ENCODE measurements around the gene ADARB2.

ADARB2 gene

DNA sequence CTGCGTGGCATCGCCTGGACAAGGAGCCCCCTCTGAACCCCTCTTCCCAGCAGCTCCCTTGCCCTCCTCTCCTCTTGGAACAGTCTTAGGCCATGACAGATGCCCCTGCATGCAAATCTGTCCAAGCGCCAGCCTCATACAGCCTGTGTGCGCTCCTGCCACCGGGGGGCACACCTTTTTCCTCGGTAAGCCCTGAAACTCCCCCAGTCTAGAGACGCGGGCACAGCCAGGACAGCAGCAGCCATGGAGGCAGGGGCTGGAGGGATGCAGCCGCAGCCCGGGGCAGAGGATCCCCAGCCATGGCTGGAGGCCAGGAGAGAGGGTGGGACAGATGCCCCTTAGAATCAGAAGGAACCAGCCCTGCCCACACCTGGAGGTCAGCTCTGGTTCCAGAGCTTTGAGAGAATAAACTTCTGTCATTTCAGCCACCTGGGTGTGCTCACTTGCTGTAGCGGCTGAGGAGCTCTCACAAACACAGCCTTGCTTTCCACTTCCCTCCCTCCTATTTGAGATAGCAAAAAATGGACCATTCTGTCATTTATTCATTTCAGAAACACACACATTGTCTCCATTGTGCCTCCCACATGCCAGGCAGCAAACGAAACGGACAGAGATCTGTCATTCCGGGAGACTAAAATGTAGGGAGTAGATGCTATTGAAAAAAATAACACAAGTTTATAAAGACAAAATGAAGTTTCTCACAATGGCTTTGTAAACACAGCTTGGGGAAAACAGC, 439.6 kb downstream of the ADARB2 start:
- H3K9me2 ChIP-seq (replicated peaks; ENCODE audit: control insufficient read depth, low read length), result no peaks in the 10 kb centered on the region
- H3K9me3 ChIP-seq (ENCODE audit: control insufficient read depth, insufficient read depth, low read length), result no peaks in the 10 kb centered on the region
- H3K27me3 ChIP-seq (ENCODE audit: control insufficient read depth, low read length), result peaks cover 12% of the 10 kb centered on the region; the same call in 1 of the 2 replicates
- no peaks in the 10 kb centered on the region for H3K79me2 ChIP-seq (ENCODE audit: control insufficient read depth, low read length)
- TF ChIP-seq EZH2phosphoT487 (IDR thresholded peaks at IDR 0.05; ENCODE audit: borderline replicate concordance, low read length) (no peak), CTCF (IDR thresholded peaks at IDR 0.05; ENCODE audit: low read depth, low read length, poor library complexity, severe bottlenecking) (peak; percentile 48)
- no peaks in the 10 kb centered on the region for H3F3A ChIP-seq (ENCODE audit: control insufficient read depth, insufficient read depth)
- peaks cover 7% of the 10 kb centered on the region; the same call in 1 of the 2 replicates for H3K4me1 ChIP-seq (ENCODE audit: control insufficient read depth, low read length)
- H3K4me3 ChIP-seq (ENCODE audit: low read length), result no peak overlapping the region
- H3K4me2 ChIP-seq (ENCODE audit: low read length), result no peak overlapping the region
- H4K20me1 ChIP-seq (ENCODE audit: control insufficient read depth, insufficient read depth, low read depth, low read length), result no peaks in the 10 kb centered on the region
- H3K36me3 ChIP-seq (ENCODE audit: control insufficient read depth, low read length), result no peaks in the 10 kb centered on the region
- H3K27ac ChIP-seq (ENCODE audit: low read depth, low read length), result no peak overlapping the region

DNA sequence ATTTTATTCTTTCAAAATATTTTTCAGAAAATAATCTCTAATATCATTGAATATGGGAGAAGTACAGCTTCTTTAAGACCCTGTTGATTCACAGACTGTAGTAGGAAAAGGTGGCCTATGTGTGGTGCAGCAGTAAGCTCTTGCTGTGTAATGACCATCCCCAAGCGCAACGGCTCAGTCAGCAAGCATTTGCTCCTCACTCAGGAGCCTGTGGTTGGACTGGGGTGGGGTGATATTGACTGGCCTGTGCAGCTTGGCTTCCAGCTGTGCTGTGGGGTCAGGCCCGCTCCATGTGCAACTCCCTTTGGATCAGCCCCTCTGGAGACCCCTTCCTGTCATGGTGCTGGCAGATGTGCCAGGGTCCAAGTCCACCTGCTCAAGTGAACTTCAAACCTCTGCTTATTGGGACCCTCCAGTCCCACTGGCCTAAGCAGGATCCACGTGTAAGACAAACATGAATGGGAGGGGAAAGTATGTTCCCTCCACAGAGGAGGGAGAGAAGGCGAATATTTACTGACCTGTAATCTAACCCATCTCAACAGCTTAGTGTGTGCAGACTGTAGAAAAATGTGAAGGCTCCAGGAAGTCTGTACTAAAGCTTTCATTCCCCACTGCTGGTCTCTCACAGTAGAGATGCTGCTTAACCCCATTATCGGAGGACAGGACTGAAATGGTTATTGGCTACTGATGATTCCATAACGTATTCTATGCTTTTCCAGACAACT, 441.4 kb downstream of the ADARB2 start:
- peaks cover 7% of the 10 kb centered on the region; the same call in 1 of the 2 replicates for H3K4me1 ChIP-seq (ENCODE audit: control insufficient read depth, low read length)
- peaks cover 18% of the 10 kb centered on the region; the same call in 1 of the 2 replicates for H3K27me3 ChIP-seq (ENCODE audit: control insufficient read depth, low read length)
- H3K79me2 ChIP-seq (ENCODE audit: control insufficient read depth, low read length), result no peaks in the 10 kb centered on the region
- no peak overlapping the region for H3K4me2 ChIP-seq (ENCODE audit: low read length)
- H3K4me3 ChIP-seq (ENCODE audit: low read length), result no peak overlapping the region
- H3K27ac ChIP-seq (ENCODE audit: low read depth, low read length), result no peak overlapping the region
- H3K36me3 ChIP-seq (ENCODE audit: control insufficient read depth, low read length), result no peaks in the 10 kb centered on the region
- no peaks in the 10 kb centered on the region for H4K20me1 ChIP-seq (ENCODE audit: control insufficient read depth, insufficient read depth, low read depth, low read length)
- no peaks in the 10 kb centered on the region for H3K9me3 ChIP-seq (ENCODE audit: control insufficient read depth, insufficient read depth, low read length)
- TF ChIP-seq CTCF (IDR thresholded peaks at IDR 0.05; ENCODE audit: low read depth, low read length, poor library complexity, severe bottlenecking) (no peak), EZH2phosphoT487 (IDR thresholded peaks at IDR 0.05; ENCODE audit: borderline replicate concordance, low read length) (no peak)
- H3F3A ChIP-seq (ENCODE audit: control insufficient read depth, insufficient read depth), result no peaks in the 10 kb centered on the region
- no peaks in the 10 kb centered on the region for H3K9me2 ChIP-seq (replicated peaks; ENCODE audit: control insufficient read depth, low read length)

DNA sequence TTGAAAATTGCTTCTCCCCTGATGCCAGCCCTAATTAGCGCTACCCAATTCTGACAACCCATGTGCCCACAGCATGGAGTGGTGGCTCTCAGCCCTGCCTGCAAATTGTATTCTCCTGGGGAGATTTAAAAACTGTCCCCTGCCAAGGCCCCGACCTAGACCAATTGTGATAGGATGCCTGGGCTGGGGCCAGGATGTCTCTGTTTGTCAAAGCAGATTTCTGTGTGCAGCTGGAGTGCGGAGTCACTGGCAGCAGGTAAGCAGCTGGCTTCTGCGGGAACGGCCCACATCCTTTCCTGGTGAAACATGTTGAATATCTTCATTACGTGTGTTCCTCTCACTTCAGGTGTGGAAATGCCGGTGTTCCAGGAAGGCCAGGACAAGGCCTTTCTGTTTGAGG, 442.6 kb downstream of the ADARB2 start:
- Histone ChIP-seq H3K4me2 (ENCODE audit: low read length) (no peak overlapping the region), H3K4me3 (ENCODE audit: low read length) (no peak overlapping the region), H3K9me2 (replicated peaks; ENCODE audit: control insufficient read depth, low read length) (no peaks in the 10 kb centered on the region), H3K9me3 (ENCODE audit: control insufficient read depth, insufficient read depth, low read length) (no peaks in the 10 kb centered on the region), H3K36me3 (ENCODE audit: control insufficient read depth, low read length) (no peaks in the 10 kb centered on the region), H3K27ac (ENCODE audit: low read depth, low read length) (no peak overlapping the region), H3F3A (ENCODE audit: control insufficient read depth, insufficient read depth) (no peaks in the 10 kb centered on the region), H3K27me3 (ENCODE audit: control insufficient read depth, low read length) (peaks cover 21% of the 10 kb centered on the region; the same call in 1 of the 2 replicates), H4K20me1 (ENCODE audit: control insufficient read depth, insufficient read depth, low read depth, low read length) (no peaks in the 10 kb centered on the region), H3K4me1 (ENCODE audit: control insufficient read depth, low read length) (peaks cover 7% of the 10 kb centered on the region; the same call in 1 of the 2 replicates), H3K79me2 (ENCODE audit: control insufficient read depth, low read length) (no peaks in the 10 kb centered on the region)
- TF ChIP-seq EZH2phosphoT487 (IDR thresholded peaks at IDR 0.05; ENCODE audit: borderline replicate concordance, low read length), result no peak
- no peak for TF ChIP-seq CTCF (IDR thresholded peaks at IDR 0.05; ENCODE audit: low read depth, low read length, poor library complexity, severe bottlenecking)

Measured in DOHH2 (cell line).